K562 (cell line): Measurements from ENCODE around the gene HLA-DRB1.

Experiments used
- CTCF ChIP-seq, 3 experiments: IDR thresholded peaks in 2 of 3; conservative IDR thresholded peaks in 1 of 3; 2 replicates each; pipeline ENCODE4 v1.5.1; 2011 to 2012; ENCODE audit warnings: low read length in 3 of 3, mild to moderate bottlenecking in 3 of 3, control low read depth in 2 of 3, improper control_type of control experiment in 1 of 3, inconsistent platforms in 1 of 3, low read depth in 1 of 3, mixed read lengths in 1 of 3, moderate library complexity in 1 of 3; ENCODE audit not compliant: insufficient read depth in 2 of 3
- GABPB2 ChIP-seq: fragments of 250-450 bp; sonication (Bioruptor Pico); conservative IDR thresholded peaks from 2 replicates; pipeline ENCODE4 v1.5.1; 2021; ENCODE audit warnings: mild to moderate bottlenecking
- L3MBTL2 ChIP-seq: fragments of 450-650 bp; IDR thresholded peaks from 2 replicates; pipeline ENCODE4 v1.6.1; 2016; ENCODE audit warnings: mild to moderate bottlenecking, moderate library complexity
- MAX ChIP-seq: sonication (generic); formaldehyde crosslinking; IDR thresholded peaks from 2 replicates; pipeline ENCODE4 v1.9.0; 2022; ENCODE audit warnings: mild to moderate bottlenecking, missing genetic modification reagents
- NCOA6 ChIP-seq: fragments of 450-650 bp; IDR thresholded peaks from 2 replicates; pipeline ENCODE4 v1.6.1; 2017; ENCODE audit warnings: mild to moderate bottlenecking
- TBL1XR1 ChIP-seq, 2 experiments: IDR thresholded peaks; 2 replicates each; pipeline ENCODE4 v1.6.1; 2012; ENCODE audit warnings: improper control_type of control experiment in 2 of 2, low read length in 2 of 2, mild to moderate bottlenecking in 1 of 2
- ZBTB7A ChIP-seq: IDR thresholded peaks from 2 replicates; pipeline ENCODE4 v1.6.1; 2011; ENCODE audit warnings: low read depth, mild to moderate bottlenecking, low read length, moderate library complexity, borderline replicate concordance; ENCODE audit not compliant: control insufficient read depth
- ZNF274 ChIP-seq: IDR thresholded peaks from 2 replicates; pipeline ENCODE4 v1.6.1; 2011; ENCODE audit warnings: low read depth, mild to moderate bottlenecking, low read length, moderate library complexity, borderline replicate concordance
- ZNF609 ChIP-seq: sonication (generic); formaldehyde crosslinking; IDR thresholded peaks from 2 replicates; pipeline ENCODE4 v1.8.1; 2023; ENCODE audit warnings: missing genetic modification reagents, mild to moderate bottlenecking, borderline replicate concordance
- ZNF780A ChIP-seq: fragments of 250-450 bp; sonication (Bioruptor Pico); IDR thresholded peaks from 2 replicates; pipeline ENCODE4 v1.5.0; 2021; ENCODE audit warnings: mild to moderate bottlenecking

GRCh38 chr6:32583527-32583898 lies 6.1 kb downstream of the HLA-DRB1 start:
- TF ChIP-seq CTCF (IDR thresholded peaks at IDR 0.05 in 2 of 3, conservative IDR thresholded peaks at IDR 0.05 in 1 of 3; ENCODE audit: insufficient read depth in 2 of 3, low read depth in 1 of 3, low read length in 3 of 3): no peak
- no peak for TF ChIP-seq ZNF274
- no peak for TF ChIP-seq MAX (CRISPR knock-in tag)
- no peak for TF ChIP-seq GABPB2 (CRISPR knock-in tag)
- no peak for TF ChIP-seq TBL1XR1 (IDR thresholded peaks at IDR 0.05; ENCODE audit: low read length in 2 of 2)
- no peak for TF ChIP-seq L3MBTL2
- TF ChIP-seq ZBTB7A: no peak
- TF ChIP-seq ZNF609 (CRISPR knock-in tag): no peak
- no peak for TF ChIP-seq ZNF780A (CRISPR knock-in tag)
- TF ChIP-seq NCOA6: no peak
